Mammary epithelial cell (primary cell): ENCODE data around the gene VWA5B1.

ENCODE experiments used
- CTCF ChIP-seq, 2 donors: IDR thresholded peaks in 1 of 2; conservative IDR thresholded peaks in 1 of 2; 2 replicates each; pipeline ENCODE4 v1.5.1; 2011 to 2012; ENCODE audit warnings: inconsistent platforms in 2 of 2, low read length in 2 of 2, mild to moderate bottlenecking in 2 of 2, control low read depth in 1 of 2, low read depth in 1 of 2; ENCODE audit not compliant: insufficient read depth in 1 of 2; ENCODE audit errors: extremely low read depth in 1 of 2
- EZH2 ChIP-seq: IDR thresholded peaks from 2 replicates; pipeline ENCODE4 v1.6.1; 2012; ENCODE audit warnings: low read length, inconsistent platforms, borderline replicate concordance

- TF ChIP-seq CTCF (conservative IDR thresholded peaks at IDR 0.05 in 1 of 2, IDR thresholded peaks at IDR 0.05 in 1 of 2; ENCODE audit: extremely low read depth in 1 of 2, insufficient read depth in 1 of 2, low read depth in 1 of 2, low read length in 2 of 2) = no peak
- no peak for TF ChIP-seq EZH2
Observed at GRCh38 chr1:20373286-20373685, 82.6 kb downstream of the VWA5B1 start.
